NCI-H1105 (cell line): Measurements from ENCODE around the gene WDR27.
"Not testable (repeated sequence)": the region's sequence is repeated elsewhere in the genome, so short reads cannot be mapped to it uniquely, and the experiment has no call there.

Experiments used
- DNase-seq: peaks from one replicate; lab custom pipeline; 2025; lab: John Stamatoyannopoulos, UW

WDR27 gene

GRCh38 chr6:169661391-169661756, 40.5 kb downstream of the WDR27 start:
- DNase-seq, result no peak

- no peak for DNase-seq
Observed at GRCh38 chr6:169660751-169661390, 41.0 kb downstream of the WDR27 start.

- DNase-seq, result no peak
Observed at GRCh38 chr6:169659820-169660610, 41.8 kb downstream of the WDR27 start.

- no peak for DNase-seq
Observed at GRCh38 chr6:169657284-169657610, 44.6 kb downstream of the WDR27 start.

GRCh38 chr6:169656546-169657283, 45.1 kb downstream of the WDR27 start:
- no peak for DNase-seq

GRCh38 chr6:169654598-169655391, 47.0 kb downstream of the WDR27 start:
- no peak for DNase-seq

GRCh38 chr6:169653691-169654090, 48.1 kb downstream of the WDR27 start:
- no peak for DNase-seq

- no peak for DNase-seq
Observed at GRCh38 chr6:169652896-169653295, 48.9 kb downstream of the WDR27 start.

GRCh38 chr6:169651498-169651897, 50.3 kb downstream of the WDR27 start:
- no peak for DNase-seq

GRCh38 chr6:169650959-169651292, 50.9 kb downstream of the WDR27 start:
- DNase-seq, result no peak

- DNase-seq, result no peak
Observed at GRCh38 chr6:169650241-169650958, 51.4 kb downstream of the WDR27 start.

GRCh38 chr6:169648617-169649016, 53.2 kb downstream of the WDR27 start:
- DNase-seq, result no peak

- no peak for DNase-seq
Observed at GRCh38 chr6:169648092-169648491, 53.7 kb downstream of the WDR27 start.

GRCh38 chr6:169647637-169648036, 54.2 kb downstream of the WDR27 start:
- no peak for DNase-seq

GRCh38 chr6:169646906-169647567, 54.8 kb downstream of the WDR27 start:
- no peak for DNase-seq

- not testable (repeated sequence) for DNase-seq
Observed at GRCh38 chr6:169645459-169645858, 56.4 kb downstream of the WDR27 start.

- DNase-seq, result no peak
Observed at GRCh38 chr6:169643521-169643920, 58.3 kb downstream of the WDR27 start.

GRCh38 chr6:169642455-169642854, 59.4 kb downstream of the WDR27 start:
- DNase-seq, result no peak

- DNase-seq, result no peak
Observed at GRCh38 chr6:169641461-169642085, 60.3 kb downstream of the WDR27 start.

- DNase-seq, result no peak
Observed at GRCh38 chr6:169640983-169641382, 60.8 kb downstream of the WDR27 start.

GRCh38 chr6:169640351-169640852, 61.4 kb downstream of the WDR27 start:
- DNase-seq, result no peak
